Measurements from ENCODE around the gene UHRF1. TPM values are rescaled to one million over a fixed set of nuclear protein-coding genes. Genes with fewer than 3 reads are reported as not detected.
A peak's percentile ranks its signal among the peaks of the same experiment; 100 is the strongest.

UHRF1 gene
- total RNA-seq, 6 experiments from 2014 or later: 0.17 to 3.8 (median 0.82) TPM

- Histone ChIP-seq H3K4me1 (peaks cover 0 to 13% (median 0%) of the 10 kb centered on the region in 4 donors), H3K9me3 (no peaks in the 10 kb centered on the region), H3K36me3 (no peaks in the 10 kb centered on the region), H3K4me3 (peak overlapping the region; percentile 48 to 56 (median 51)), H3K27ac (no peak overlapping the region), H3K27me3 (no peaks in the 10 kb centered on the region)
- DNase-seq (peak; percentile 89 to 93 (median 92)), ATAC-seq (peak; percentile 91 to 96 (median 94))
- TF ChIP-seq POLR2A (IDR thresholded peaks at IDR 0.05) (no peak), CTCF (IDR thresholded peaks at IDR 0.05) (no peak)
- WGBS (ENCODE audit: insufficient coverage, low coverage, low lambda C conversion rate, missing lambda C conversion rate): 0% methylated on average over 9 of the region's 85 CpGs
- intact Hi-C loops (cut with DNase I): loop anchor here (5.0 kb wide), 2 partner anchors 33 to 103 kb away; no protein-coding TSS in a partner anchor
These were observed 744 bp downstream of the UHRF1 start for GRCh38 chr19:4909897-4910593.

GRCh38 chr19:4910594-4911281 lies 1.4 kb downstream of the UHRF1 start:
- Histone ChIP-seq H3K27me3 (no peaks in the 10 kb centered on the region), H3K4me1 (peaks cover 0 to 13% (median 0%) of the 10 kb centered on the region in 4 donors), H3K36me3 (no peaks in the 10 kb centered on the region), H3K9me3 (no peaks in the 10 kb centered on the region), H3K27ac (no peak overlapping the region), H3K4me3 (peak overlapping the region; percentile 48 to 56 (median 51))
- intact Hi-C loops (cut with DNase I): loop anchor here (5.0 kb wide), 2 partner anchors 33 to 103 kb away; no protein-coding TSS in a partner anchor
- 30% methylated on average over 12 of the region's 23 CpGs for WGBS (ENCODE audit: insufficient coverage, low coverage, low lambda C conversion rate, missing lambda C conversion rate)
- DNase-seq (peak in 1 of 3 donors; percentile 35), ATAC-seq (peak in 1 of 4 donors; percentile 16)
- TF ChIP-seq POLR2A (IDR thresholded peaks at IDR 0.05) (no peak), CTCF (IDR thresholded peaks at IDR 0.05) (no peak)

GRCh38 chr19:4911314-4911713 lies 2.0 kb downstream of the UHRF1 start:
- Histone ChIP-seq H3K27ac (no peak overlapping the region), H3K4me3 (peak overlapping the region in 1 of 3 donors; percentile 7), H3K4me1 (peaks cover 0 to 13% (median 0%) of the 10 kb centered on the region in 4 donors), H3K9me3 (no peaks in the 10 kb centered on the region), H3K27me3 (no peaks in the 10 kb centered on the region), H3K36me3 (no peaks in the 10 kb centered on the region)
- ATAC-seq (no peak), DNase-seq (no peak)
- intact Hi-C loops (cut with DNase I): loop anchor here (5.0 kb wide), 2 partner anchors 34 to 104 kb away; no protein-coding TSS in a partner anchor
- 23% methylated on average over 9 of the region's 15 CpGs for WGBS (ENCODE audit: insufficient coverage, low coverage, low lambda C conversion rate, missing lambda C conversion rate)
- TF ChIP-seq POLR2A (IDR thresholded peaks at IDR 0.05): no peak
- TF ChIP-seq CTCF (IDR thresholded peaks at IDR 0.05): no peak

GRCh38 chr19:4911786-4912672 lies 2.7 kb downstream of the UHRF1 start:
- H3K4me1 ChIP-seq: peaks cover 0 to 13% (median 0%) of the 10 kb centered on the region in 4 donors
- WGBS (ENCODE audit: insufficient coverage, low coverage, low lambda C conversion rate, missing lambda C conversion rate): 31% methylated on average over 28 of the region's 29 CpGs
- no peak overlapping the region for H3K27ac ChIP-seq
- H3K27me3 ChIP-seq: no peaks in the 10 kb centered on the region
- TF ChIP-seq POLR2A (IDR thresholded peaks at IDR 0.05) (no peak), CTCF (IDR thresholded peaks at IDR 0.05) (peak; percentile 48 to 61 (median 52))
- ATAC-seq (peak; percentile 18 to 57 (median 46)), DNase-seq (peak in 1 of 3 donors; percentile 38)
- H3K4me3 ChIP-seq: peak overlapping the region in 1 of 3 donors; percentile 7
- H3K9me3 ChIP-seq: no peaks in the 10 kb centered on the region
- no peaks in the 10 kb centered on the region for H3K36me3 ChIP-seq
- intact Hi-C loops (cut with DNase I): loop anchor here (5.0 kb wide), 2 partner anchors 35 to 105 kb away; no protein-coding TSS in a partner anchor
